HepG2 (cell line): ENCODE data around the gene TOP1. TPM values are rescaled to one million over a fixed set of nuclear protein-coding genes. Genes with fewer than 3 reads are reported as not detected.

Source experiments
- ESRRA ChIP-seq: sonication (generic); formaldehyde crosslinking; IDR thresholded peaks from 2 replicates; pipeline ENCODE4 v1.5.1; 2020; ENCODE audit warnings: mild to moderate bottlenecking, low read depth, missing genetic modification reagents
- FOXK2 ChIP-seq: fragments of 450-650 bp; IDR thresholded peaks from 2 replicates; pipeline ENCODE4 v1.6.1; 2016
- MIER3 ChIP-seq: IDR thresholded peaks from 2 replicates; pipeline ENCODE4 v1.6.1; 2016; ENCODE audit warnings: missing compliant biosample characterization, borderline replicate concordance
- SRSF1 ChIP-seq: fragments of 200-400 bp; formaldehyde crosslinking; optimal IDR thresholded peaks from 2 replicates; pipeline ENCODE3; 2017; ENCODE audit warnings: mild to moderate bottlenecking, low read depth, low read length, moderate library complexity
- ZNF124 ChIP-seq: sonication (generic); formaldehyde crosslinking; IDR thresholded peaks from 2 replicates; pipeline ENCODE4 v1.4.0; 2020; ENCODE audit warnings: missing genetic modification reagents
- ZNF256 ChIP-seq: sonication (generic); formaldehyde crosslinking; conservative IDR thresholded peaks from 2 replicates; pipeline ENCODE4 v1.4.0; 2020; ENCODE audit warnings: missing genetic modification reagents
- ZNF274 ChIP-seq: sonication (generic); formaldehyde crosslinking; IDR thresholded peaks from 2 replicates; pipeline ENCODE4 v1.5.1; 2020; ENCODE audit warnings: mild to moderate bottlenecking, missing genetic modification reagents
- ZNF337 ChIP-seq: sonication (generic); formaldehyde crosslinking; IDR thresholded peaks from 2 replicates; pipeline ENCODE4 v1.5.1; 2020; ENCODE audit warnings: missing genetic modification reagents, low read depth, mild to moderate bottlenecking, borderline replicate concordance
- ZNF782 ChIP-seq: sonication (generic); formaldehyde crosslinking; IDR thresholded peaks from 2 replicates; pipeline ENCODE4 v1.4.0; 2020; ENCODE audit warnings: missing genetic modification reagents, mild to moderate bottlenecking, borderline replicate concordance
- polyA plus RNA-seq, 8 experiments: library from polyadenylated mRNA; depleted of rRNA in 3 of 8; stranded (reverse) in 7 of 8; unstranded in 1 of 8; fragments of >200 nt; fragmentation: Illumina TruSeq in 4 of 8; extraction: Trizol in 4 of 8; gene quantifications; 2 replicates each; pipeline versions ENCODE4 v1.2.1 to v1.2.3, GENCODE V29; 2011 to 2016; ENCODE audit warnings: low read depth in 4 of 8, missing spikeins in 1 of 8, mixed read lengths in 1 of 8; ENCODE audit not compliant: insufficient read depth in 1 of 8
- total RNA-seq, 5 experiments: library from RNA; depleted of rRNA; stranded (reverse); fragments of >200 nt; fragmentation: Illumina TruSeq; extraction: Trizol; gene quantifications; 2 replicates each; pipeline ENCODE4 v1.2.3, GENCODE V29; 2016; ENCODE audit warnings: low read depth in 1 of 5
- TF ChIP-seq, protein P1 (sequence below): IDR thresholded peaks from 2 replicates; pipeline ENCODE4 v1.6.1; 2018; ENCODE audit warnings: missing genetic modification reagents, mild to moderate bottlenecking, missing compliant biosample characterization
- TF ChIP-seq, protein P2 (sequence below): sonication (generic); formaldehyde crosslinking; IDR thresholded peaks from 2 replicates; pipeline ENCODE4 v1.5.0; 2020; ENCODE audit warnings: missing genetic modification reagents
- TF ChIP-seq, protein P3 (sequence below): sonication (generic); formaldehyde crosslinking; IDR thresholded peaks from 2 replicates; pipeline ENCODE4 v1.8.1; 2022; ENCODE audit warnings: low read depth, mild to moderate bottlenecking, missing genetic modification reagents
- TF ChIP-seq, protein P4 (sequence below): IDR thresholded peaks from 2 replicates; pipeline ENCODE4 v1.6.1; 2016
- TF ChIP-seq, protein P5 (sequence below): sonication (generic); formaldehyde crosslinking; IDR thresholded peaks from 2 replicates; pipeline ENCODE4; 2020; ENCODE audit warnings: missing genetic modification reagents, mild to moderate bottlenecking, borderline replicate concordance
- TF ChIP-seq, protein P6 (sequence below): sonication (generic); formaldehyde crosslinking; IDR thresholded peaks from 2 replicates; pipeline ENCODE4 v1.5.1; 2020; ENCODE audit warnings: missing genetic modification reagents, mild to moderate bottlenecking, borderline replicate concordance

The TOP1 gene
- total and polyA plus RNA-seq, 2 of the 13 experiments (the other 11 are each of a cell fraction or from before 2014, with no cell fraction given): 10.2 to 19.4 TPM

DNA sequence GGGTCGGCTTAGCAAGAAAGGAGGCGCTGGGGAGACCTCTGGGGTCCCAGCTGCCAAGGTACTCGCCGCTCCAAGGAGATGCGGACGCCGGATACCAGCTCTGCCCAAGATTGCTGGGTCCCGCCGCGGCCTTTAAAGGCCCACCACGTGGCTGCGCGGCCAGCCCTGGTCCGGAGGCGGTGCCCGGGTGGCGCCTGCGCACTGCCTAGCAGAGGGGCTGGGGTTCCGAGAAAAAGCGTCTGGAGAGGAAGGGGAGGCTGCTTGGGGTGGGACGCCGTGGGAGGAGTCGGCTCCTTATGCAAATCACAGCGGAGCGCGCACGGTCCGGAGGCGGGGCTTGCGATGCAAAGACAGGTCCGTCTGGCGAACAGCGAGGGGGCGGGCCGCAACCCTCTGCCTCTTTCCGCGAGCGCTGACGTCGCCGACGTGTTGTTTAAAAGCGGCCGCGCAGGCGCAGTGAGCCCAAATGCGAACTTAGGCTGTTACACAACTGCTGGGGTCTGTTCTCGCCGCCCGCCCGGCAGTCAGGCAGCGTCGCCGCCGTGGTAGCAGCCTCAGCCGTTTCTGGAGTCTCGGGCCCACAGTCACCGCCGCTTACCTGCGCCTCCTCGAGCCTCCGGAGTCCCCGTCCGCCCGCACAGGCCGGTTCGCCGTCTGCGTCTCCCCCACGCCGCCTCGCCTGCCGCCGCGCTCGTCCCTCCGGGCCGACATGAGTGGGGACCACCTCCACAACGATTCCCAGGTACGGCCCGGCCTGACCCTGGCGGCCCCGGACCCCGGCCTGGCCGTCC lies at the start of gene TOP1 (continued):
- TF ChIP-seq, protein P1, sequence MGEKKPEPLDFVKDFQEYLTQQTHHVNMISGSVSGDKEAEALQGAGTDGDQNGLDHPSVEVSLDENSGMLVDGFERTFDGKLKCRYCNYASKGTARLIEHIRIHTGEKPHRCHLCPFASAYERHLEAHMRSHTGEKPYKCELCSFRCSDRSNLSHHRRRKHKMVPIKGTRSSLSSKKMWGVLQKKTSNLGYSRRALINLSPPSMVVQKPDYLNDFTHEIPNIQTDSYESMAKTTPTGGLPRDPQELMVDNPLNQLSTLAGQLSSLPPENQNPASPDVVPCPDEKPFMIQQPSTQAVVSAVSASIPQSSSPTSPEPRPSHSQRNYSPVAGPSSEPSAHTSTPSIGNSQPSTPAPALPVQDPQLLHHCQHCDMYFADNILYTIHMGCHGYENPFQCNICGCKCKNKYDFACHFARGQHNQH (CRISPR knock-in tag): peak; percentile 97
- TF ChIP-seq, protein P2, sequence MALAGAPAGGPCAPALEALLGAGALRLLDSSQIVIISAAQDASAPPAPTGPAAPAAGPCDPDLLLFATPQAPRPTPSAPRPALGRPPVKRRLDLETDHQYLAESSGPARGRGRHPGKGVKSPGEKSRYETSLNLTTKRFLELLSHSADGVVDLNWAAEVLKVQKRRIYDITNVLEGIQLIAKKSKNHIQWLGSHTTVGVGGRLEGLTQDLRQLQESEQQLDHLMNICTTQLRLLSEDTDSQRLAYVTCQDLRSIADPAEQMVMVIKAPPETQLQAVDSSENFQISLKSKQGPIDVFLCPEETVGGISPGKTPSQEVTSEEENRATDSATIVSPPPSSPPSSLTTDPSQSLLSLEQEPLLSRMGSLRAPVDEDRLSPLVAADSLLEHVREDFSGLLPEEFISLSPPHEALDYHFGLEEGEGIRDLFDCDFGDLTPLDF (CRISPR knock-in tag): no peak; the same call in 1 of the 2 replicates
- peak; percentile 22; the same call in 1 of the 2 replicates for TF ChIP-seq ZNF124
- TF ChIP-seq FOXK2: peak; percentile 70
- TF ChIP-seq, protein P3, sequence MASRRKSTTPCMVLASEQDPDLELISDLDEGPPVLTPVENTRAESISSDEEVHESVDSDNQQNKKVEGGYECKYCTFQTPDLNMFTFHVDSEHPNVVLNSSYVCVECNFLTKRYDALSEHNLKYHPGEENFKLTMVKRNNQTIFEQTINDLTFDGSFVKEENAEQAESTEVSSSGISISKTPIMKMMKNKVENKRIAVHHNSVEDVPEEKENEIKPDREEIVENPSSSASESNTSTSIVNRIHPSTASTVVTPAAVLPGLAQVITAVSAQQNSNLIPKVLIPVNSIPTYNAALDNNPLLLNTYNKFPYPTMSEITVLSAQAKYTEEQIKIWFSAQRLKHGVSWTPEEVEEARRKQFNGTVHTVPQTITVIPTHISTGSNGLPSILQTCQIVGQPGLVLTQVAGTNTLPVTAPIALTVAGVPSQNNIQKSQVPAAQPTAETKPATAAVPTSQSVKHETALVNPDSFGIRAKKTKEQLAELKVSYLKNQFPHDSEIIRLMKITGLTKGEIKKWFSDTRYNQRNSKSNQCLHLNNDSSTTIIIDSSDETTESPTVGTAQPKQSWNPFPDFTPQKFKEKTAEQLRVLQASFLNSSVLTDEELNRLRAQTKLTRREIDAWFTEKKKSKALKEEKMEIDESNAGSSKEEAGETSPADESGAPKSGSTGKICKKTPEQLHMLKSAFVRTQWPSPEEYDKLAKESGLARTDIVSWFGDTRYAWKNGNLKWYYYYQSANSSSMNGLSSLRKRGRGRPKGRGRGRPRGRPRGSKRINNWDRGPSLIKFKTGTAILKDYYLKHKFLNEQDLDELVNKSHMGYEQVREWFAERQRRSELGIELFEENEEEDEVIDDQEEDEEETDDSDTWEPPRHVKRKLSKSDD (CRISPR knock-in tag): no peak
- no peak for TF ChIP-seq SRSF1
- peak; percentile 95 for TF ChIP-seq ZNF274 (CRISPR knock-in tag)
- peak; percentile 27; the same call in 1 of the 2 replicates for TF ChIP-seq ESRRA (CRISPR knock-in tag)
- TF ChIP-seq, protein P4, sequence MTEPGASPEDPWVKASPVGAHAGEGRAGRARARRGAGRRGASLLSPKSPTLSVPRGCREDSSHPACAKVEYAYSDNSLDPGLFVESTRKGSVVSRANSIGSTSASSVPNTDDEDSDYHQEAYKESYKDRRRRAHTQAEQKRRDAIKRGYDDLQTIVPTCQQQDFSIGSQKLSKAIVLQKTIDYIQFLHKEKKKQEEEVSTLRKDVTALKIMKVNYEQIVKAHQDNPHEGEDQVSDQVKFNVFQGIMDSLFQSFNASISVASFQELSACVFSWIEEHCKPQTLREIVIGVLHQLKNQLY (CRISPR knock-in tag): peak; percentile 63
- peak; percentile 81; the same call in 1 of the 2 replicates for TF ChIP-seq ZNF782
- TF ChIP-seq MIER3 (CRISPR knock-in tag): no peak; the same call in 1 of the 2 replicates
- TF ChIP-seq ZNF337 (CRISPR knock-in tag): peak; percentile 66; the same call in 1 of the 2 replicates
- peak; percentile 77 for TF ChIP-seq ZNF256 (CRISPR knock-in tag)
- TF ChIP-seq, protein P5, sequence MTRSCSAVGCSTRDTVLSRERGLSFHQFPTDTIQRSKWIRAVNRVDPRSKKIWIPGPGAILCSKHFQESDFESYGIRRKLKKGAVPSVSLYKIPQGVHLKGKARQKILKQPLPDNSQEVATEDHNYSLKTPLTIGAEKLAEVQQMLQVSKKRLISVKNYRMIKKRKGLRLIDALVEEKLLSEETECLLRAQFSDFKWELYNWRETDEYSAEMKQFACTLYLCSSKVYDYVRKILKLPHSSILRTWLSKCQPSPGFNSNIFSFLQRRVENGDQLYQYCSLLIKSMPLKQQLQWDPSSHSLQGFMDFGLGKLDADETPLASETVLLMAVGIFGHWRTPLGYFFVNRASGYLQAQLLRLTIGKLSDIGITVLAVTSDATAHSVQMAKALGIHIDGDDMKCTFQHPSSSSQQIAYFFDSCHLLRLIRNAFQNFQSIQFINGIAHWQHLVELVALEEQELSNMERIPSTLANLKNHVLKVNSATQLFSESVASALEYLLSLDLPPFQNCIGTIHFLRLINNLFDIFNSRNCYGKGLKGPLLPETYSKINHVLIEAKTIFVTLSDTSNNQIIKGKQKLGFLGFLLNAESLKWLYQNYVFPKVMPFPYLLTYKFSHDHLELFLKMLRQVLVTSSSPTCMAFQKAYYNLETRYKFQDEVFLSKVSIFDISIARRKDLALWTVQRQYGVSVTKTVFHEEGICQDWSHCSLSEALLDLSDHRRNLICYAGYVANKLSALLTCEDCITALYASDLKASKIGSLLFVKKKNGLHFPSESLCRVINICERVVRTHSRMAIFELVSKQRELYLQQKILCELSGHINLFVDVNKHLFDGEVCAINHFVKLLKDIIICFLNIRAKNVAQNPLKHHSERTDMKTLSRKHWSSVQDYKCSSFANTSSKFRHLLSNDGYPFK (CRISPR knock-in tag): peak; percentile 81
- TF ChIP-seq, protein P6, sequence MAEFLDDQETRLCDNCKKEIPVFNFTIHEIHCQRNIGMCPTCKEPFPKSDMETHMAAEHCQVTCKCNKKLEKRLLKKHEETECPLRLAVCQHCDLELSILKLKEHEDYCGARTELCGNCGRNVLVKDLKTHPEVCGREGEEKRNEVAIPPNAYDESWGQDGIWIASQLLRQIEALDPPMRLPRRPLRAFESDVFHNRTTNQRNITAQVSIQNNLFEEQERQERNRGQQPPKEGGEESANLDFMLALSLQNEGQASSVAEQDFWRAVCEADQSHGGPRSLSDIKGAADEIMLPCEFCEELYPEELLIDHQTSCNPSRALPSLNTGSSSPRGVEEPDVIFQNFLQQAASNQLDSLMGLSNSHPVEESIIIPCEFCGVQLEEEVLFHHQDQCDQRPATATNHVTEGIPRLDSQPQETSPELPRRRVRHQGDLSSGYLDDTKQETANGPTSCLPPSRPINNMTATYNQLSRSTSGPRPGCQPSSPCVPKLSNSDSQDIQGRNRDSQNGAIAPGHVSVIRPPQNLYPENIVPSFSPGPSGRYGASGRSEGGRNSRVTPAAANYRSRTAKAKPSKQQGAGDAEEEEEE (CRISPR knock-in tag): peak; percentile 94; the same call in 1 of the 2 replicates
